GM21737 (cell line): Measurements from ENCODE around the gene HNRNPL.
"Not testable (repeated sequence)": the region's sequence is repeated elsewhere in the genome, so short reads cannot be mapped to it uniquely, and the experiment has no call there.

ENCODE experiments used
- ATAC-seq: cut with Tn5 transposase; IDR thresholded peaks from one replicate; pipeline ENCODE4 v1.9.1; 2021; ENCODE audit warnings: mild to moderate bottlenecking, moderate library complexity; ENCODE audit not compliant: unreplicated experiment

HNRNPL gene

DNA sequence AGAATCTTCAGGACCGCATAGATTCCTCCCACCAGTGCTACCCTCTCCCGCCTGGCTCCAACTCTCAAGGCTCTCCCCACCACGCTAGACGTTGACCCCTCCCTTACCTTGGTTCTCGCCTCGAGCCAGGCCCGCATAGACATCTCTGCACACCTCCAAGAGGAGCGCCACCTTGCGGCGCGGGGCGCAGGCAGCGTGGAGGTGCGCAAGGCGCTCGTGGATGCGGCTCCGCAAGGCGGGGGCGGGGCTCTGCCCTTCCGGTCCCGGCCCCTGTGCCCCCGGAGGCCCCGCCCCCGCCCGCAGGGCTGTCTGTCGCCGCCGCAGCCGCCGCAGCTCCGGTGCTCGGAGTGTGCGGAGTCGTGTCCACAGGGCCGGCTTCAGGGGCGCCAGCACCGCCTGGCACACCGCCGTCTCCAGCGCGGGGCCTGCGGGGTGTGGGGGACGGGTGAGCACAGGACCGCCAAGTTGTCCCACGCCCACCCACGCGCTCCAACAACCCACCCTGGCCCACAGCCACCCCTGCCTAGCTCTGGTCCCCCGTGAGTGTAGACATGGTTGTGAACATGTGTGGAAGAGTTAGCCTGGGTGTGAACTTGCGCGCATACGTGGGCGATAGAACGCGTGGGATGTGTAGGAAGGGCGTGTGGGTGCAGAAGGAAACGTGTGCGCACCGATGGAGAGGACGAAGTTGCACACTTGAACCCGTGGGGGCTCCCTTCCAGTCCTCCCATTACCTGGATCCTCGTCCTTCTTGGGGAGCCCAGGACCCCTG, 20.2 kb upstream of the HNRNPL start:
- peak; percentile 67 for ATAC-seq

DNA sequence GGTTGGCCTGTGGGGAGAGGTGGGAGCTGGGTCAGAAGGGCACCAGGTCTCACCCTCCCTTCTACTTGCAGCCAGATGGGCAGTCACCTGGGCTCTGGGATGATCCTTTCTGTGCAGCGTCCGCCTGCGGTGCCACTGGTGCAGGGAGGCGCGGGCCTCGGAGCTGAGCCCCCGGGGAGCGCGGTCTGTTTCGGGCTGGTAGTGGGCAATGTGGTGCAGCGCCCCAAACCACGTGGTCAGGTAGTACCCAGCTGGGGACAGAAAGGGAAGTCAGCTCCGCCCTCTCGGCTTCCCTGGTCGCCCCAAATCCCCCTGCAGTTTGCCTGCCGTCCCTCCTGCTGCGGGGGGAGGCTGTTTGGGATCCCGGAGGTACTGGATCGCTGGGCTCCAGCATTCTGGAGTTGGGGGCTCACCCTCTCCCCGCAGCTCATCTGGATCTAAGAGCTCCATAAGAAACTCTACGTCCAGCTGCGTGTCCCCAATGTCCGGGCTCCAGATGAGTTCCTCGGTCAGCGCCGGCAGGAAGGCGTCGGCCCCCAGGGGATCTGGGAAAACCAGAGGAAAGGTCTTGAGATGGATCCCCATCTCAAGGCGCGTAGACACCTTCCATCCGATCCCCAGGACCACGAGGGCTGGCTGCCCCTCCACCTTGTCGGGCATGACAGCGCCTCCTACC, 19.5 kb upstream of the HNRNPL start:
- ATAC-seq: no peak

DNA sequence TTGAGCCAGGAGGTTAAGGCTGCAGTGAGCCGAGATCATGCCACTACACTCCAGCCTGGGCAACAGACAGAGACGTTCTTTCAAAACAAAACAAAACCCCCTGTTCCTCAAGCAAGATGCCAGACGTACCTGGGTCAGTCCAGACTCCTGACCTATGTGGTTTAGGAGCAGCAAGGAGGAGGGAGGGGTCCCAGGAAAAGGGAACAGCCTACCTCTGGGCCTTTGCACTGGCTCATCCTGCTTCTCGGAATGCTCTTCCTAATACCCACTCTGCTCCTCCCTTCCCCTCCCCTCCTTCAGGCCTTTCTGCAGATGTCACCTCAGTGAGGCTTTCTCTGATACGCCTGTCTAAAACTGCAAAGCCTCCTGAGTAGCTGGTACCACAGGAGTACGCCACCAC, 18.8 kb upstream of the HNRNPL start:
- ATAC-seq: no peak

DNA sequence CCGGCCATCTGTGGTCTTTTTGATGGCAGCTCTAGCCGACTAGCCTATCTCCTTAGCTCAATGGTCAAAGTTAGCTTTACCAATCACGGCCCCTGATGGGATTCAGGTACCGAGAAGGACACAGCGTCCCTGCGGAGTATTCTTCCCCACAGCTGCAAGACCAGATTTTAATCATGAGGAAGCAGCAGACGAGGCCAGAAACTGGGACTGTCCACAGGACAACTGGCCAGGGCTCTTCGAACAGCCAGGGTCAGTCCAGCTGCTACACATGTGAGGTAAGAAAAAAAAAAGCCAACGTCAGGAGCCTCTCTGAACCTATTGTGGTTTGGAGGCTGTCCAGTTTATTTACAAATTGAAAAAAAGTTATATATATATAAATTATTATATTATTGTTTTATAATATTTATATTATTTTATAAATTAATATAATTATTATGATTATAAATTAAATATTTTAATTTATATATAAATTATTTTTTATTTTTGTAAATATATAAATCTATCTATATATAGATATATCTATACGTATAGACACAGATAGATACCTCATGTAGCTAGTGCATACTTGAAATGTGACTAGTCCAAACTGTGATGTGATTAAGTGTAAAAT, 17.5 kb upstream of the HNRNPL start:
- no peak for ATAC-seq

DNA sequence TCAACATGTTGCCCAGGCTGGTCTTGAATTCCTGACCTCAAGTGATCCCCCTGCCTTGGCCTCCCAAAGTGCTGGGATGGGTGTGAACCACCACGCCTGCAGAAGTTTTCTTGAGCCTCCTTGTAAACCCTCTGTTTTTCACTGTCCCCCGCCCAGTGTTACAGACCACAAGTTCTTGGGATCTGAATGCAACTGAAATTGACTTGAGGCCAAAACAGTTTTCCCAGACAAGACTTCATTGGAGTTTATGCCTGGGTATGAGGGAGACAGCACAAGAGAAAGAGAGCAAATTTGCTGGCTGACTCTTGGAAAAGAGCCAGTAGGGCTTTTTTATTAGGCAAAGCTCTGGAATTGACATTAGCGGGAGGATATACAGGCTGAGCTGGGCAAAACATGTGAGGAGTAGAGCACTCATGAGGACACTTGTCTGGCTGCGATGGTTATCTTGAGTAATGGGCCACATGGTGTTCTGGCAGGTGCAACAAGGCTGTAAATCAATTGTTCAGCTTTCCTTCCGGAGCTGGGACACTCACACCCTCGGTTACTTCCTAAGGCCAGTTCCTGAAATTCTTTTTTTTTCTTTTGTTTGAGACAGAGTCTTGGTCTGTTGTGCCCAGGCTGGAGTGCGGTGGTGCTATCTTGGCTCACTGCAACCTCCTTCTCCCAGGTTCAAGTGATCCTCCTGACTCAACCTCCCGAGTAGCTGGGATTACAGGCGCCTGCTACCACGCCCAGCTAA, 12.7 kb upstream of the HNRNPL start:
- no peak for ATAC-seq

DNA sequence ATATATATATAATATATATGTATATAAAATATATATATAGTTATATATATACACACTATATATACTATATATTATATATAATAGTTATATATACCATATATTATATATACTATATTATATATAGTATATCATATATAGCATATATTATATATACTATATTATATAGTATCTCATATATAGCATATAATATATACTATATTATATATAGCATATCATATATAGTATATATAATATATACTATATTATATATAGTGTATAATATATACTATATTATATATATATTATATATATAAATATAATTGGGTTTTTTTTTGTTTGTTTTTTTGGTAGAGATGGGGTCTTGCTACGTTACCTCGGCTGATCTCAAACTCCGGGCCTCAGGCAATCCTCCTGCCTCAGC, 11.6 kb upstream of the HNRNPL start:
- no peak for ATAC-seq

DNA sequence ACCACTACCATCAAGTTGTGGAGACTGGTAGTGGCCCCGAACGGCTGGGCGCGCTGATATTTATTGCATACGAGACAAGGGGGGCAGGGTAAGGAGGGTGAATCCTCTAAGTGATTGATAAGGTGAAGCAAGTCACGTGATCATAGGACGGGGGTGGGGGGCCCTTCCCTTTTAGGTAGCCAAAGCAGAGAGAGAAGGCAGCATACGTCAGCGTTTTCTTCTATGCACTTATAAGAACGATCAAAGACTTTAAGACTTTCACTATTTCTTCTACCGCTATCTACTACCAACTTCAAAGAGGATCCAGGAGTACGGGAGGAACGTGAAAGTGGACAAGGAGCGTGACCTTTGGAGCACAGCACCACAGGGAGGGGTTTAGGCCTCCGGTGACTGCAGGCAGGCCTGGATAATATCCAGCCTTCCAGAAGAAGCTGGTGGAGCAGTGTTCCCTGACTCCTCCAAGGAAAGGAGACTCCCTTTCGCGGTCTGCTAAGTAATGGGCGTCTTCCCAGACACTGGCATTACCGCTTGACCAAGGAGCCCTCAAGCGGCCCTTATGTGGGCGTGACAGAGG, 9.9 kb upstream of the HNRNPL start:
- not testable (repeated sequence) for ATAC-seq

DNA sequence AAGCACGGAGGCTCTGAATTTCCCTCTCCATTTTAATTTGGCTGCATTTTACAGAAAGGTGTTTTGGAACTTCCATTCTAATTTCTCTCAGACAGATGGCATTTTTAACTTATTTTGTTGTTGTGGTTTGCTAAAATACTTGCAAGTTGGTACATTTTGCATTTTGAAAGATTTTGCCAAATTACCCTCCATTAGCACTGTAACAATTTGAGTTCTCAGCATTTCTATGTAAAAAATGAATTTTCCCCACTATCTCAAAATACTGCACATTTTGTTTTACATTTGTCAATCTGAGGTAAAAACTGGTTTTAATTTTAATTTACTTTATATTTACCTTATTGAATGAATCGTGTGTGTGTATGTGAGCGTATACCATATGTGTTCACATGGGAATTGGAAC, 7.0 kb upstream of the HNRNPL start:
- ATAC-seq: no peak

DNA sequence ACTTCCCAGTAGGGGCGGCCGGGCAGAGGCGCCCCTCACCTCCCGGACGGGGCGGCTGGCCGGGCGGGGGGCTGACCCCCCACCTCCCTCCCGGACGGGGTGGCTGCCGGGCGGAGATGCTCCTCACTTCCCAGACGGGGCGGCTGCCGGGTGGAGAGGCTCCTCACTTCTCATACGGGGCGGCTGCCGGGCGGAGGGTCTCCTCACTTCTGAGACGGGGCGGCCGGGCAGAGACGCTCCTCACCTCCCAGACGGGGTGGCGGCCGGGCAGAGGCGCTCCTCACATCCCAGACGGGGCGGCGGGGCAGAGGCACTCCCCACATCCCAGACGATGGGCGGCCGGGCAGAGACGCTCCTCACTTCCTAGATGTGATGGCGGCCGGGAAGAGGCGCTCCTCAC, 6.0 kb upstream of the HNRNPL start:
- ATAC-seq: not testable (repeated sequence)

DNA sequence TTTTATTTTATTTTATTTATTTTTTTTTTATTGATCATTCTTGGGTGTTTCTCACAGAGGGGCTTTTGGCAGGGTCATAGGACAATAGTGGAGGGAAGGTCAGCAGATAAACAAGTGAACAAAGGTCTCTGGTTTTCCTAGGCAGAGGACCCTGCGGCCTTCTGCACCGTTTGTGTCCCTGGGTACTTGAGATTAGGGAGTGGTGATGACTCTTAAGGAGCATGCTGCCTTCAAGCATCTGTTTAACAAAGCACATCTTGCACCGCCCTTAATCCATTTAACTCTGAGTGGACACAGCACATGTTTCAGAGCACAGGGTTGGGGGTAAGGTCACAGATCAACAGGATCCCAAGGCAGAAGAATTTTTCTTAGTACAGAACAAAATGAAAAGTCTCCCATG, 5.2 kb upstream of the HNRNPL start:
- ATAC-seq: not testable (repeated sequence)

DNA sequence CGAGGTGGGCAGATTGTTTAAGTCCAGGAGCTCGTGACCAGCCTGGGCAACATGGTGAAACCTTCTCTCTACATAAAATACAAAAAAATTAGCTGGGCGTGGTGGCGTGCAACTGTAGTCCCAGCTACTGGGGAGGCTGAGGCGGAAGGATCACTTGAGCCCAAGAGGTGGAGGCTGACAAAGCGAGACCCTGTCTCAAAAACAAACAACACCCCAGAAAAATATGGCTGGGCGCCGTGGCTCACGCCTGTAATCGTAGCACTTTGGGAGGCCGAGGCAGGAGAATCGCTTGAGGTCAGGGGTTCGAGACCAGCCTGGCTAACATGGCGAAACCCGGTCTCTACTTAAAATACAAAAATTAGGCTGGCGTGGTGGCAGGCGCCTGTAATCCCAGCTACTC, 3.4 kb upstream of the HNRNPL start:
- no peak for ATAC-seq

DNA sequence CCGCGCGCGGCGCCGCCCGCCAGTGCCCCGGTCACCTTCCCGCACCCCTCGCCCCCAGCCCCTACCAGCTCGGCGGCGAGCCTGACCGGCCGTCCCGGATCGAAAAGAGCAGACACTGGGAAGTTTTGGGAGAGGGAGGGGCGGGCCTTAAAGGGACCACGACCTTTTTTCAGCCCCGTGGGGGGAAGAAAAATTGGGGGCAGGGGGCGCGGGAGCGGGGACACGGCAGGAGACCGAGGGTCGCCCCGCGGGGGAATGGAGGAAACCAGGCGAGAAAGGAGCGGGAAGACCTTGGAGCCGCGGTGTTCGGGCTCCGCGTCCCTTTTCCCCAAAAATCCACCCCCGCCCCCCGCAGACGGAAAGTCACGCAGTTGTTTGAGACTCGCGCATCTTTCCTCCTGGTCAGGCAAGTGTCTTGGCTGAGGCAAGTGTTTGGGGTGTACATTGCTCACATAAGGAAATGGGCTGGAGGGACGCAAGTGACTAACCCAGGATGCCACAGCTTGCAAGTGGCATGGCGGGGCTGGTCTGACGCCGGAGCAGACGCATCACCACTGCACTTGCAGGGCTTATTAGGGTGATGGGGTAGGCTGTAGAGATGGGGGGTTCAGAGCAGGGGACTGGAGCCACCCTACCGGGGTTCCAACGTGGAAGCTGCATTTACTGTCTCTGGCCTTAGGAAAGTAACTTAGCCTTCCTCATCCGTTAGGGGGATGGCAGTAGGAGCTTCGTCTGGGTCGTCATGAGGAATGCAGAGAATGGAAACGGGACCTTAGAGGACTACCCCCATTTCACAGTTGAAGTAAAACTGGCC, 2.7 kb upstream of the HNRNPL start:
- no peak for ATAC-seq

DNA sequence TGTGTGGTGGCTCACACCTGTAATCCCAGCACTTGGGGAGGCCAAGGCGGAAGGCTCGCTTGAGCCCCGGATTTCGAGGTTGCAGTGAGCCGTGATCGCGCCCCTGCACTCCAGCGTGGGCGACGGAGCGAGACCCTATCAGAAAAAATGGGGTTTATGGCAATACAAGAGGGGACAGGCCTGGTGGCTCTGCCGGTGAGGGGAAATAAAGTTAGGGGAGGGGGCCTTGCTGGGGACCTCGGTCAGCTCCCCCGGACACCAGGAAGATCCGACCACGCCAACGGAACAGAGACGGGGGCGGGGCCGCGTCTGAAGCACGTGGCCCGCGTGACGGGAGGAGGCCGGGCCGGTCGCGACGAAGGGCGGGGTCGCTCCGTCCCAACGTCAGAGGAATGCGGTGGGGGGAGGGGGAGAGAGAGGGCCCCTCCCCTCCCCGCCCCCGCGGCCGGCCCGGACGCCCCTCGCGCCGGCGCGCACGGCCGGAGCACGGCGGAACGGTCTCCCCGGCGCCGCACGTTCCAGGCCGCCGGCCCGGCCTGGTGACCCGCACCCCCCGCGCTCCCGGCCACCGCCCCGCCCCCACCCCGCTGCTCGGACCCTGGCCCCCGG, 1.9 kb upstream of the HNRNPL start:
- peak; percentile 22 for ATAC-seq

DNA sequence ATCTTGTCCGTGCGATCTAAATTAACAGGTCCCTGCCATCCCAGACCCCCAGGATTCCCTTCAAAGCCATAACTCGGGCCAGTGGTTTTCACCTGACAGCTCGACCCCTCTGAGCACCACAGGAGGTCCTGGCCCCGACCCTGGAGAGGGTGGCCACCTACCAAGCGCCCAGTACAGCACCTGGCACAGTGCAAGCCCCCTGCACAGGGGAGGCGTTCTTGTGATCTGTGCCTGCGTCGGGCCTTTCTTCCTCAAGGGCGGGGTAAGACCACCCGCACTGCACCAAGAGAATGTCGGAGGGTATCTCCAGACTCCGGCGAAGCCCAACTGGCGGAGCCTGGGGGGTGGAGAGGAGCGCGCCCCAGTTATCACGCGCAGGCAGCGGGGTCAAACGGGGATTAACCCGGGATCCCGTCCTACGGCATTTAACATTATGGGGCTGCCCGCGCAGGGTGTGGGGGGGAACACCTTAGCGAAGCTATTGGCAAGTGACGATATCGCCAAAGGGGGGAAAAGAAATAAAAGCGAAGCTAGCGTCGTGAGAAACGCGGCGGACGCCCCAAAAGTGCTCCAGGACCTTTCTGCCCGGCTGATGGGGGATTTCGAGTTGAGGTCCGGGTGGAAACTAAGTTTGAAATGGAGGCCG, 1.3 kb upstream of the HNRNPL start:
- no peak for ATAC-seq

DNA sequence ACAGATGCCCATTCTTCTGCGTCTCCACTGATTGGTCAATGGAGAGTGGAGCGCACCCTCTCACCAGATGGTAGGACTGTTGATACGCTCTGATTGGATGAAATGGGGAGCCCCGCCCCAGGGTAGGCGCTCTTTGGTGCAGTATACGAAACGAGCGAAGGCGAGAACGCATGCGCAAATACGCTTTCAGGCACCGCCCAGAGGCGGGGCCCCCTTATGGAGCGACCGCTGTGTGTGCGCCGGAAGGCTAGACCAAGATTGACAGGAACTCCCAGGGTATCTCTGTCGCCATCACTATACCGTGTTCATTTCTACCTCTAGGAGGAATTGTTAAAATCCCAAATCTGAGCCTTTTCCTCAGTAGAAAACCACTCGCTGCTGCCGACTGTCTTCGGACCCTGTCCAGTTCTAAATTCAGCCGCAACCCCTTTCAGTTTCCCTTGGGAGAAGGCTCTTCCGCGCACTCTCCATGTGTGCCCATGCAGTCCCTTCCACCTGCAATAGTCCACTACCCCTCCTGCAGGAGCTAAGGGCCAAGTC, 720 bp upstream of the HNRNPL start:
- peak; percentile 67 for ATAC-seq

DNA sequence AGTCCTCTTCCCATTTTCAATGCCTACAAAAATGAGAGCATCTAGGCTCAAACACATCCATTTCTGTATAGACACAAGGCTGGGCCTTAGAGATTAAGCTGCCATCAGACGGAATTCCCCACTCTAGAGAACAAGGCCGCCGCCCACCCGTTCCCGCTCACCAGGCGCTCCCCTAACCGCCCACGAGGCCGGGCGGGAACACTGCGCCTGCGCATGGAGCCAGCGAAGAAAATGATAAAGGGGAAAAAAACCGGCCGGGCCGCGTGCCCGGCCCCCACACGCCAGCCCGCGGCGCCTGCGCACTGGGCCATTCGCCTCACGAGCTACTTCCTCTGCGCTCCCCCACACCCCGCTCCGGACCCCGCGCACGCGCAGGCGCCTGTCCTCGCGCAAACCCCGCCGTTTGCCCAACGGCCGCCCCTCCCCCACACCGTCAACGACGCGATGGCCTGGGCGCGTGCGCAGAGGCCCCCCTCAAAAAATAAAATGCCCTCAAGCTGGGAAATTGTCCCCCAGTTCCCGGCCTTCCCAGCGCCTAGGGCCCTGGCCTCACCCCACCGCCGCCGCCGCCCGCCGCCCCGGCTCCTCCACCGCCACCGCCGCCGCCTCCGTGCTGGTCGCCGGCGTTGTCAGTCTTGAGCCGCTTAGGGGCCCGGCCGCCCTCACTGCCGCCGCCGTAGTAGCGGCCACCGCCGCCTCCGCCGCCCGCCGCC, 483 bp downstream of the HNRNPL start:
- ATAC-seq: peak; percentile 23

DNA sequence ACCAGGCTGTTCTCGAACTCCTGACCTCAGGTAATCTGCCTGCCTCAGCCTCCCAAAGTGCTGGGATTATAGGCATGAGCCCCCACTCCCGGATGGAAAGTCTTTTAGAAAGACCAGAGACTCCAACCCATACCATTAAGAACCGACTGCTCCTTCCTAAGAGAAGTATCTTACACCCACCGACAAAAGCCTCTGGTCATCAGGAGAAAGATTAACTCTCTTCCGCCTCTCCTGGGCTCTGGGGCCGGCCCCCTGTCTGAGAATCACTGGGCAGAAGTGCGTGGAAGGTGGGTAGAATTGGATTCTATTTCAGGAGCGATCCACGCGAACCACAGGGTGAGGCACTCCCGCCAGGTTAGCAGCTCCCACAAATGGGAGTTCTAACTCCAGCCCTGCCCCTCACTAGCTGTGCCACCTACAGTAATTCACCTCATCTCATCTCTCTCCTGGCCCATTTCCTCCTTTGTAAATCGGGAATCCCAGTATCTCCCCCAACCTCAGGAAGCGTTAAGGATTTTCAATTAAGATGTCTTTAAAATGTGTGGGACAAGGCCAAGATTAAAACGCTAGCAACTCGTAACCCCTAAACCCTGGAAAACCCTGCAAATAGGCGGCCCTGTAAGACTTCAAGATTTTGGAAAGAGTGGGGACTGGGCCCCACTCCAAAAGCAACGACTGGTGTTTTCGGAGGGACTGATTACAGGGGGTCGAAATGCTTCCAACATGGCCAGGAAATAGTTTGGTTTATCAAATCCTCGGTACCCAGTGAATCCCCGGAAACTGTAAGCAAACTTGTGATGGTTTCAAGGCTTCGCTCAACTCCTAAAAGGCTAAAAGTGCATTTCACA, 1.3 kb downstream of the HNRNPL start:
- no peak for ATAC-seq

DNA sequence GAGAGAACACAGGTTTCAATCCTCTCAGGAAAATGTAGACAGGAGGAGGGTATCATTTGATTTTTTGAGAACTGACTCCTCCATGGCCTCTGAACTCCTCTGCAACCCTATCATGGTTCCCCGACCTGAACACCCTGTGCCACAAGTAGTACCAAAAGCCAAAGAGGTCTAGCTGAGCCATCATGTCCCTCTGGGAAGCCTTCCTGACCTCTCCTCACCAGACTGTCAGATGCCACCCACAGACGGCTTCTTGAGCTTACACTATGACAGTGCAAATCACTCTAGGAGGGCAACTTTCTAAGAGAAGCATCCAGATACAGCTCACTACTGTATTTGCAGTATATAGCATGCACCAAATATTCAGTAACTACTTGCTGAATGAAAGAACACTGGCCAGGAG, 3.7 kb downstream of the HNRNPL start:
- no peak for ATAC-seq
